Karpas-422 (cell line): Measurements from ENCODE around the gene RNF113A. TPM values are rescaled to one million over a fixed set of nuclear protein-coding genes. Genes with fewer than 3 reads are reported as not detected.
A peak's percentile ranks its signal among the peaks of the same experiment; 100 is the strongest.

Experiments
- DNase-seq: peaks from one replicate; pipeline ENCODE4 v3.0.0-alpha.2; 2015
- H2AFZ ChIP-seq: fragments of 200-600 bp; sonication (generic); 2 replicates; pipeline ENCODE4 v1.6.1; 2014; ENCODE audit warnings: antibody characterized with exemption, low read length, mixed read lengths
- H3K27ac ChIP-seq: fragments of 200-600 bp; sonication (generic); 2 replicates; pipeline ENCODE4 v1.5.1; 2014; ENCODE audit warnings: mild to moderate bottlenecking, low read length, moderate library complexity
- H3K27me3 ChIP-seq: fragments of 200-600 bp; sonication (generic); 2 replicates; pipeline ENCODE4 v1.6.1; 2014; ENCODE audit warnings: low read length, mixed read lengths
- H3K36me3 ChIP-seq: fragments of 200-600 bp; sonication (generic); 2 replicates; pipeline ENCODE4 v1.6.1; 2014; ENCODE audit warnings: low read length, mixed read lengths; ENCODE audit not compliant: insufficient read depth
- H3K4me1 ChIP-seq: fragments of 200-600 bp; sonication (generic); 2 replicates; pipeline ENCODE4 v1.6.1; 2014; ENCODE audit warnings: mild to moderate bottlenecking, low read length, mixed read lengths
- H3K4me2 ChIP-seq: fragments of 200-600 bp; sonication (generic); 2 replicates; pipeline ENCODE4 v1.6.1; 2014; ENCODE audit warnings: low read length, low read depth, mild to moderate bottlenecking; ENCODE audit not compliant: poor library complexity, severe bottlenecking
- H3K4me3 ChIP-seq: fragments of 200-600 bp; sonication (generic); 2 replicates; pipeline ENCODE4 v1.5.1; 2014; ENCODE audit warnings: mild to moderate bottlenecking, antibody characterized with exemption, low read length, mixed read lengths
- H3K79me2 ChIP-seq: fragments of 200-600 bp; sonication (generic); 2 replicates; pipeline ENCODE4 v1.6.1; 2014; ENCODE audit warnings: mild to moderate bottlenecking, low read length, mixed read lengths
- H3K9ac ChIP-seq: fragments of 200-600 bp; sonication (generic); 2 replicates; pipeline ENCODE4 v1.6.0; 2014; ENCODE audit warnings: low read length
- H3K9me2 ChIP-seq: fragments of 200-600 bp; sonication (generic), shearing (Covaris generic); replicated peaks from 2 replicates; pipeline ENCODE4 v1.6.0; 2014; ENCODE audit warnings: mild to moderate bottlenecking, low read length, moderate library complexity; ENCODE audit not compliant: insufficient read depth
- H3K9me3 ChIP-seq: fragments of 300-700, 200-600 bp; sonication (generic); 2 replicates; pipeline ENCODE4 v1.6.1; 2014; ENCODE audit warnings: low read length, mixed read lengths
- H4K20me1 ChIP-seq: fragments of 200-600 bp; sonication (generic); 2 replicates; pipeline ENCODE4 v1.6.1; 2014; ENCODE audit warnings: mild to moderate bottlenecking, antibody characterized with exemption, low read length, low read depth; ENCODE audit not compliant: insufficient read depth
- total RNA-seq: library from RNA; depleted of rRNA; stranded (reverse); fragments of >200 nt; shearing (Covaris generic); gene quantifications from 2 replicates; pipeline ENCODE4 v1.2.3, GENCODE V29; 2014; ENCODE audit warnings: low replicate concordance; rRNA removed

The RNF113A gene
- 28.6 and 41.1 TPM in 2 replicates for total RNA-seq

- no peaks in the 10 kb centered on the region; the same call in none of the 2 replicates for H3K36me3 ChIP-seq
- H3K4me1 ChIP-seq, result peaks cover 11% of the 10 kb centered on the region
- no peaks in the 10 kb centered on the region for H3K9me3 ChIP-seq
- H3K4me3 ChIP-seq, result peak within 1 kb of the TSS; percentile 79
- peak within 1 kb of the TSS; percentile 88 for H3K27ac ChIP-seq
- H3K79me2 ChIP-seq, result peaks cover 41% of the 10 kb centered on the region
- H3K4me2 ChIP-seq, result peak within 1 kb of the TSS; percentile 82
- H3K9ac ChIP-seq, result peak within 1 kb of the TSS; percentile 90
- peak; percentile 94 for DNase-seq
- H4K20me1 ChIP-seq, result no peaks in the 10 kb centered on the region
- H3K27me3 ChIP-seq, result no peaks in the 10 kb centered on the region
- H3K9me2 ChIP-seq, result no peaks in the 10 kb centered on the region
- H2AFZ ChIP-seq, result no peak within 1 kb of the TSS
Observed at GRCh38 chrX:119871599-119872395, at the start of gene RNF113A, which contains the start of gene NDUFA1. Gene RNF113A (minus strand): TSS chrX:119871733. CDS start chrX:119871613, 120 bp downstream. Gene NDUFA1 (plus strand): TSS chrX:119871832. CDS start chrX:119871912, 80 bp downstream.

GRCh38 chrX:119919835-119920585 lies 48.5 kb upstream of the RNF113A start:
- Histone ChIP-seq H3K79me2 (no peaks in the 10 kb centered on the region), H3K27ac (no peak overlapping the region), H3K36me3 (no peaks in the 10 kb centered on the region), H3K4me3 (no peak overlapping the region), H4K20me1 (no peaks in the 10 kb centered on the region), H3K4me1 (no peaks in the 10 kb centered on the region), H3K9me2 (no peaks in the 10 kb centered on the region), H2AFZ (no peak overlapping the region), H3K27me3 (no peaks in the 10 kb centered on the region), H3K9ac (no peak overlapping the region), H3K4me2 (no peak overlapping the region), H3K9me3 (no peaks in the 10 kb centered on the region)
- no peak for DNase-seq

- no peaks in the 10 kb centered on the region for H3K9me2 ChIP-seq
- DNase-seq, result no peak
Observed at GRCh38 chrX:119917877-119918276, 46.3 kb upstream of the RNF113A start.

GRCh38 chrX:119916310-119916709 lies 44.8 kb upstream of the RNF113A start:
- H3K4me3 ChIP-seq, result no peak overlapping the region
- H3K9ac ChIP-seq, result no peak overlapping the region
- no peak overlapping the region for H3K4me2 ChIP-seq
- no peaks in the 10 kb centered on the region for H4K20me1 ChIP-seq
- H2AFZ ChIP-seq, result no peak overlapping the region
- H3K79me2 ChIP-seq, result no peaks in the 10 kb centered on the region
- no peaks in the 10 kb centered on the region for H3K27me3 ChIP-seq
- H3K9me3 ChIP-seq, result no peaks in the 10 kb centered on the region
- no peaks in the 10 kb centered on the region for H3K36me3 ChIP-seq
- no peaks in the 10 kb centered on the region for H3K4me1 ChIP-seq
- no peaks in the 10 kb centered on the region for H3K9me2 ChIP-seq
- no peak for DNase-seq
- H3K27ac ChIP-seq, result no peak overlapping the region

More at GRCh38 chrX:119917877-119918276, 46.3 kb upstream of the RNF113A start:
- Histone ChIP-seq H3K27ac (no peak overlapping the region), H3K79me2 (no peaks in the 10 kb centered on the region), H3K9ac (no peak overlapping the region), H3K4me2 (no peak overlapping the region), H3K36me3 (no peaks in the 10 kb centered on the region), H2AFZ (no peak overlapping the region), H4K20me1 (no peaks in the 10 kb centered on the region), H3K9me3 (no peaks in the 10 kb centered on the region), H3K4me3 (no peak overlapping the region), H3K4me1 (no peaks in the 10 kb centered on the region), H3K27me3 (no peaks in the 10 kb centered on the region)

GRCh38 chrX:119900976-119901375 lies 29.4 kb upstream of the RNF113A start:
- H3K36me3 ChIP-seq, result no peaks in the 10 kb centered on the region
- H3K27ac ChIP-seq, result no peak overlapping the region
- H3K27me3 ChIP-seq, result no peaks in the 10 kb centered on the region
- H3K4me1 ChIP-seq, result no peaks in the 10 kb centered on the region
- no peak overlapping the region for H3K4me2 ChIP-seq
- H3K79me2 ChIP-seq, result no peaks in the 10 kb centered on the region
- H3K9me2 ChIP-seq, result no peaks in the 10 kb centered on the region
- H3K9me3 ChIP-seq, result no peaks in the 10 kb centered on the region
- H2AFZ ChIP-seq, result no peak overlapping the region
- no peaks in the 10 kb centered on the region for H4K20me1 ChIP-seq
- no peak overlapping the region for H3K4me3 ChIP-seq
- H3K9ac ChIP-seq, result no peak overlapping the region
- no peak for DNase-seq

GRCh38 chrX:119899125-119899524 lies 27.6 kb upstream of the RNF113A start:
- Histone ChIP-seq H3K27ac (no peak overlapping the region), H2AFZ (no peak overlapping the region), H3K79me2 (no peaks in the 10 kb centered on the region), H3K4me2 (no peak overlapping the region), H3K27me3 (no peaks in the 10 kb centered on the region), H3K9me2 (no peaks in the 10 kb centered on the region), H4K20me1 (no peaks in the 10 kb centered on the region), H3K4me3 (no peak overlapping the region), H3K4me1 (peaks cover 5% of the 10 kb centered on the region), H3K9ac (no peak overlapping the region), H3K9me3 (no peaks in the 10 kb centered on the region), H3K36me3 (no peaks in the 10 kb centered on the region)
- DNase-seq, result no peak

GRCh38 chrX:119895843-119896326 lies 24.4 kb upstream of the RNF113A start, which contains the start of gene AKAP14:
Gene AKAP14 (plus strand): TSS chrX:119895893. CDS start chrX:119903224, 7,331 bp downstream.
- Histone ChIP-seq H3K79me2 (no peaks in the 10 kb centered on the region), H3K9me2 (no peaks in the 10 kb centered on the region), H2AFZ (no peak within 1 kb of the TSS), H3K9me3 (no peaks in the 10 kb centered on the region), H3K4me3 (no peak within 1 kb of the TSS), H3K36me3 (no peaks in the 10 kb centered on the region), H3K4me2 (no peak within 1 kb of the TSS), H3K4me1 (peaks cover 5% of the 10 kb centered on the region), H3K27me3 (no peaks in the 10 kb centered on the region), H3K27ac (no peak within 1 kb of the TSS), H4K20me1 (no peaks in the 10 kb centered on the region), H3K9ac (no peak within 1 kb of the TSS)
- DNase-seq, result no peak
